Endometrium (tissue), 2 donors: ENCODE measurements around the gene VAT1.
"Not testable (repeated sequence)": the region's sequence is repeated elsewhere in the genome, so short reads cannot be mapped to it uniquely, and the experiment has no call there.

Source experiments
- FAIRE-seq: peaks from 2 replicates; lab custom pipeline; 2012; peaks lifted over from hg19 to GRCh38; lab: Jason Lieb, UNC
- donor health status: control.
- donor health status: control.

The VAT1 gene

DNA sequence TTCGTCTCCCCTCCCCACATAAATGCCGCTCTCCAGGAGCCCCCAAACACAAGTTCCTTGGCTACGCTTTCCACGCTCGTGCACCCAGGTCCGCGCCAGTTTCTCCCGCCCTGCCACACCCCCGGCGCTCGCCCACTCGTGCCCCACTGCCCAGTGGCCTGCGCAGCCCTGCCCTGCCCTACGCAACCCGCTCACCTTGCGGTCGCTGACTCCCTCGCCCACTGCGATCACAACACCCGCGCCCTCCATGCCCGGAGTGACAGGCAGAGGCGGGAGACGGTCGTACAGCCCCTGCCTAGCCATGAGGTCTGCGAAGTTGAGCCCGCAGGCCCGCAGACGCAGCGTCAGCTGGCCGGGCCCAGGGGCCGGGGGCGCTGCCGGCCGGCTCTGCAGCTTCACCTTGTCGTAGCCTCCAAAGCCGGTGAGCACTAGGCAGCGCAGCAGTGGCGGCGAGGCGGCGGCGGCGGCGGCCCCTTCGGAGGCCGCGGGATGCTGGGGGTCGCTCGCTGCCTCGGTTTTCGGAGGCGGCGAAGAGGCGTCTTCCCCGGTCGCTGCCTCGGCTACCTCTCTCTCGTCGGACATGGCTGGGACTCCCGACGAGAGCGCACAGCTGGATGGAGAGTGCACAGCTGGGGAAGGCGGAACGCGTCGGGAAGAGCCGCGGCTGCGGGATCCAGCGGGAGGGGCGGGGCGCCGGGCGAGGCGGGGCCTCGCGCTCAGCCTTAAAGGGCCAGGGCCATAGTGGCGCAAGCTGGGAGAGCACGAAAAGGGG, at the start of gene VAT1:
Gene VAT1 (minus strand): TSS at position 645 of the 772 bp plus-strand sequence. CDS start 63 bp downstream, at position 582.
- no peak for FAIRE-seq

DNA sequence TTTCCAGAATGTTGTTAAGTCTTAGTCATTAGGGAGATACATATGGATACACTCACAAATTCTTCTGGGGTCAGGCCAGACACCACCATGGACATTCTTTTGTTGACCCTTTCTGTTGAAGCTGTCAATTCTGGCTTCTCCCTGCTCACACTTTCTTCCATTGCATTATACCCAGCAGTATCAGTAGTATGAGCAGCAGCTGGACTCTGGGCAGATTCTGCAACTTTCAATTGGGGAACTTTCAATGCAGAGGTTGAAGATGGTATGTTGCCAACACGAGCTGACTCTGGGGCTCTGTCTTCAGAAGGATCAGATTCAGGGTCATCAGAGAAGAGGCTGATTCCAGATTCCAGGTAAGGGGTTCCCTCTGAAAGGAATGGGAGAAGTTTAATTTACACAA, 48.7 kb upstream of the VAT1 start:
- no peak for FAIRE-seq

DNA sequence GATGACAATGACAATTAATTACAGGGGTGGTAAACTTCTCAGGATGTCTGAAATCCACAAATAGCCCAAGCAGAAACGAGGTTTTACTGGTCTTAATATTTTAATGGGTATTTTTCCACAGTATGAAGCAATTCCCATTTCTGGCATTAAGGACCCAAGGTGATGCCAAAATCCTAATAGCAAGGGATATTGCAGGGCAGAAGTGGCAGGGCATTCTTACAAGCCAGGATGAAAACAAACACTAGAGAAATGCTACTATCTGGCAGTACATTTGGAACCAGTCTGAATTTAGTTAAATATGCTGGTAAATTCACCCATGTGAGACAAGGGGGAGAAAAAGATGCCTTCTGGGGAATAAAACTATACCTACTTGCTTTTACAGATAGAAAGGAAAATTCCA, 48.1 kb upstream of the VAT1 start:
- no peak for FAIRE-seq

DNA sequence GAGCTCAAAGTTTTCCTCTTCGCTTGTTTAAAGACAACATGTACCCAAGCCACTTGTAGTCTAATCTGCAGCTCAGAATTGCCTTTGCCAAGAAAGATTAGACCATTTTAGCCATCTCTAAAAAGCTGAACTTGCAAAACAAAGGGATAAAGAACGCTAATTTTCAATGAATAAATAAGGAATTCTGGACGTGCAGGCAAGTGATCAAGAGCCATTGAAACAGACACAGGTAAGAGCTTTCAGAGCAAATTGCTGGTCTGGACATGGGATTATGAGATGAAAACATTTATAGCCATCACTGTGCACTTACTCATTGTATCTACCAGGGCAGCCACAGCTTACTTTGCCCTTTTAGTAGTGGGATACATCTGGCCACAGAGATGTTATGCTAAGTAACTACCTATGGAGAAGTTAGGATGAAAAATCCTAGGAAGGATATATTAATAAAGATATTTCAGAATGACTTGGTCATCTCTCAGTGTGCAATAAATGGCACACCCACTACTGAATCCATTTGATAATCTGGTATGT, 47.2 kb upstream of the VAT1 start:
- no peak for FAIRE-seq

DNA sequence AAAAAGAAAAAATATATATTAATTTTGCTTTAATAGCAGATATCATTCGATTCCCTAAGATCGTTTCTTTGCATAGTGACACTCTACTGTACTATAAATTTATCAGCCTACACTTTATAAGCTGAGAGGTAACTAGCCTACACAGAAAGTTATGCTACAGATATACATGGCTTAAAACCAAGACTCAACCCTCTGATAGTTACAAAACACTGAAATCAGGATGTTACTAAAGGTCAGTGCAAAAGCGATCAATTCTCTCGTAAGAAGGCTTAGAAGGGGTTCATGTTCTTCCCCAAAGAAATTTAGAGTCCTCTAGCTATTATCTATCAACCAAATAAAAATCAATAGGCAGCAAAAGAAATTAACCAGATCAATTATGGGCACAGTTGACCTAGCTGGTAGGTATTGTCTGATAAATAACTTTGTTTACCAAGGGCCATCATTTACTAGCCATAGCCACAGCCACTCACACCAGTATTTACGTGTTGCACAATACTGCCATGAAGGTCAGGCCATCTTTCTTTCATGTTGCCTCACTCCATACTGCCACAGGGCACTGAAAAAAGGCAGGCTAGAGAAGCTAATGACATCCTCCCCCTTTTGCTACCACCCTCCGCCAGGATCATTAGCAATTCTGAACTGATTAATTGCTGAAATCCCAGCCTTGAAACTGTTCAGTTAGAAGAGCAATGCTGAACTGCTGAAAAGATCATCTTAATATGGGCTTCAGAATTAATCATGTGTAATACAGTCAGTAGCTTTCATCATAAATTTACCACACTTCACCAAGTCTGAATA, 46.6 kb upstream of the VAT1 start:
- FAIRE-seq = no peak

DNA sequence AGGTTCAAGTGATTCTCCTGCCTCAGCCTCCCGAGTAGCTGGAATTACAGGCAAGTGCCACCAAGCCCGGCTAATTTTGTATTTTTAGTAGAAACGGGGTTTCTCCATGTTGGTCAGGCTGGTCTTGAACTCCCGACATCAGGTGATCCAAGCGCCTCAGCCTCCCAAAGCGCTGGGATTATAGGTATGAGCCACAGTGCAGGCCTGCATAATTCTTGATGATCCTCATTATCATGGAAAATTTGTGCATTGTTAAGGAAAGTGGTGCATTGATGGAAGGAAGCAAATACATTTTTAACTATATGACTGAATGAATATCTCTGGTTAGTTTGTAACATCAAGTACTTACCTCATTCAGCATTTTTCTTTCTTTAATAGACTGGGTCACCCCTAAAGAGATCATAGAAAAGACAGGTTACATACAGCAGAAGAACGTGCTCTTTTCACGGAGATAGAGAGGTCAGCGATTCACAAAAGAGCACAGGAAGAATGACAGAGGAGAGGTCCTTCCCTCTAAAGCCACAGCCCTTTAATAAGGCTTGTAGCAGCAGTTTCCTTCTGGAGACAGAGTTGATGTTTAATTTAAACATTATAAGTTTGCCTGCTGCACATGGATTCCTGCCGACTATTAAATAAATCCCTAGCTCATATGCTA, 40.9 kb upstream of the VAT1 start:
- FAIRE-seq = no peak

DNA sequence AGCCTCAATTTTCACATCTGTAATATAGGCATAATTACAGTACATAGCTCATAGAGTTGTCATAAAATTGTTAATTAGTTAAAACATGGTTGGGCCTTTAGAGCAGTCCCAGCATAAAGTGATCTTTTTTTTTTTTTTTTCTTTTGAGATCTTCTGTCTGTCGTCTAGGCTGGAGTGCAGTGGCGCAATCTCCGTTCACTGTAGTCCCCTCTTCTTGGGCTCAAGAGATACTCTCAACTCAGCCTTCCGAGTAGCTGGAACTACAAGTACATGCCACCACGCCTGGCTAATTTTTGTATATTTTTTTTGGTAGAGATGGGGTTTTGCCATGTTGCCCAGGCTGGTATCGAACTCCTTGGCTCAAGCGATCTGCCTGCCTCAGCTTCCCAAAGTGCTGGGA, 33.9 kb upstream of the VAT1 start:
- no peak for FAIRE-seq

DNA sequence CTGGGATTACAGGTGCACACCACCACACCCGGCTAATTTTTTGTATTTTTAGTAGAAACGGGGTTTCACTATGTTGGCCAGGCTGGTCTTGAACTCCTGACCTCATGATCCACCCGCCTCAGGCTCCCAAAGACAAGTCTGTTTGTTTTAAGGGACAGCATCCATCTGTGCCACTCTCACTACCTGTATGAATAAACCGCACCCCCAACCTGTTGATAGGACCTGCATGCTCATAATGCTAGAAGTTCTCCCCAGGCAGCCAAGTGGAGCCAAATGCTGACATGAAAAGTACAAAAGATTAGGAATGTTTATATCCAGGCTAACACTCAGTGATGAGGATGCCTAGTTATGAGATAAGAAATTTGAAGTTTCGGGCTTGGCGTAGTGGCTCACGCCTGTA, 30.8 kb upstream of the VAT1 start:
- not testable (repeated sequence) for FAIRE-seq

DNA sequence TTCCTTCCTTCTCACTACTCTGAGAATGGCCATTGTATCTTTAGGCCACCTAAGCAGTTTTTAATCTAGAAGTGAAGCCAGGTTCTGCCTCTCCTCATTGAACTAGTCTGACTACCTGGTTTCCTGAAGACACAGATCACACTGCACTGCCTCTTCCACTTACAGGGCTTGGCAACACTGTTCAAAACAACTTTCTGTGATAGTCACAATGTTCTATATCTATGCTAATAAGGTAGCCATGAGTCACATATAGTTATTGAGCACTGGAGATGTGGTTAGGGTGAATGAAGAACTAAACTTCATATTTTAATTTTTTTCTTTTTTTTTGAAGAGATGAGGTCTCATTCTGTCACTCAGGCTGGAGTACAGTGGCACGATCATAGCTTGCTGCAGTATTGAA, 29.8 kb upstream of the VAT1 start:
- FAIRE-seq = no peak

DNA sequence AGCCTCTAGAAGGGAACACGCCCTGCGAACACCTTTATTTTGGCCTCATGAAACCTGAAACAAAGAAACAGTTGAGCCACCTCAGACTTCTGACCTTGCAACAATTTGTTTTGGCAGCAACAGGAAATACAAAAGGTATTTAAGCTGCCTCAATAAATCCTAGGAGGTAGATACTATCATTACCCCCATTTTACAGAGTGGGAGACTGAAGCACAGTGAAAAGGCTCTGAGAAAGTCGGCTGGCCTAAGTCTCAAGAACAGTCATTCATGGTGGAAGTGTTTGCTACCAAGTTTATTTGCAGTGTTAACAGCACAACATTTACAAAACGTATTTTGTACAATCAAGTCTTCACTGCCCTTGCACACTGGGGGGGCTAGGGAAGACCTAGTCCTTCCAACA, 21.8 kb upstream of the VAT1 start:
- FAIRE-seq = no peak

DNA sequence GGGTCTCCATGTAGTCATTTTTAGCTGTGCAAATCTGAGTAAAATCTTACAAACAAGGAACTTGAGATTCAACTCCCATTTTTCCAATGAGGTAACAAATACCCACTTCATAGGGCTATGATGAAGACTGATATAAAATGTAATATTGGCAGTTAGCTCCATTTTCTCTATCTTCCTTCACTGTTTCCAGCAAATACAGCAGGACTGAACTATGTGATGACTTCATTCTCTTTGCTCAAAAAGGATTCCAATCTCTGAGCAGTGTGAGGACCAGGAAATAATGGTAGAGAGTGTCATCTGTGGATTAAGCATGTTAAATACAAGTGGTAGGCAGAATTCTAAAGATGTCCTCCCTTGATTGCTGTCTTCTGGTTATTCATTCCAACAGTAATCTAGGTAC, 21.1 kb upstream of the VAT1 start:
- no peak for FAIRE-seq

DNA sequence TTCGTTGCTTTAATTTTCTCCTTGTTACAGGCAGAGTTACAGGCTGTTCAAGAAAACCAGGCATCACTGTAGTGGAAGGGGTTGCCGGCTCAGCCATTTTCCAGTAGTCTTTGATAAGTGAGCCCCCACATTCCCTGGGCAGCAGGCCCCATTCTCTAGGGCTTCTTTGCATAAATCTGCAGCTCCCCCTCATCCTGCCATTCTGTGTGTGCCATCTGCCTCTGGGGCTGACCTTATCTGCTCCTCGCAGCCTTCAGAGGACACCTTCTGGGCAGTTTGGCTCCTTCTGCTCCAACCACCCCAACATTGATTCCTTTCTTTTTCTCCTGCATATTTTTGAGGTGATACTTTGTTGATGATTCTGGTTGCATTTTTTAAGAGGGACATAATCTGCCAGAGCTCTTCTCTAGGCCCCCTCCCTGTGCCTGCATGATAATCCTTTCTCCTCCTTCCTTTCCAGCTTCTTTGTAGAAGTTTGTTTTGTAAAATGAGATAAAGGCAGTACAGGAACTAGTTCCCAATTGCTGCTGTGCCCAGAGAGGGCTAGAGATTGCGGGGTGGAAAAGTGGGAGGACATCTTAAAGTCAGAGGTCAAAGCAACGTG, 19.9 kb upstream of the VAT1 start:
- FAIRE-seq = no peak

DNA sequence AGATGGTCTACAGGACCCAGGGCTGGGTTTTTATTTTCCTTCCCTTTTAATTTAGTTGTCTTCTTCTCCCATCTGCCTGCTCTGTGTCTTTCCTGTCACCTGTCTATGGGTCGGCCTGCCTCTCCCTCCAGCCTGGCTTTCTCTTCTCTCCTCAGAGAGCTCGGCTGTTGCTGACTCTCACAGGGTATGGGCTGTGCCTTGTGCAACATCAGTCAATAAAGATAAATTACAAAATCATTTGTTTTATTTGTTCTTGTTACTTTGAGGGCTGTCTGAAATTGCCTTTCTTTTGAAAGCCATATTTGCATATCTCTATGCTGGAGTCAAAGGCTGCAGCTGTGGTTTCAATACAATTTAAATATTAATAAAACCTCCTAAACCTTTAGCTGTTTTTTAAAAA, 18.5 kb upstream of the VAT1 start:
- FAIRE-seq = no peak

DNA sequence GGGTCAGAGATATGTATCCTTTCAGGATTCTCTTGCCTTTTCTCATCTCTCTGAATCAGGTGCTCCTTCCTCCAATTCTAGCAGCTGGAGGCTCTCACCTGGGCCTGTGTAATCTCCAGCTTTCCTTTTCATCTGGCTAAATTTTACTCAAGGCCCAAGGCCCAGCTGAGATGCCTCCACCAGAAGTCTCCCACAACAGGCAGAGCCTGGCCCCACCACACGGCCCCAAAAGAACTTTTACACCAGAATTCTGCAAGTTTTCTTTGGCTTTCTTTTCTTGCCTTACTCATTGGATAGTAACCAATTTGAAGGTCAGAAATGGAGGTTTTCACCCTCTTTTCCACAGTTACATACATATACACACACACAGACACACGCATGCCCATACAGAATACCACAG, 17.5 kb upstream of the VAT1 start:
- no peak for FAIRE-seq

DNA sequence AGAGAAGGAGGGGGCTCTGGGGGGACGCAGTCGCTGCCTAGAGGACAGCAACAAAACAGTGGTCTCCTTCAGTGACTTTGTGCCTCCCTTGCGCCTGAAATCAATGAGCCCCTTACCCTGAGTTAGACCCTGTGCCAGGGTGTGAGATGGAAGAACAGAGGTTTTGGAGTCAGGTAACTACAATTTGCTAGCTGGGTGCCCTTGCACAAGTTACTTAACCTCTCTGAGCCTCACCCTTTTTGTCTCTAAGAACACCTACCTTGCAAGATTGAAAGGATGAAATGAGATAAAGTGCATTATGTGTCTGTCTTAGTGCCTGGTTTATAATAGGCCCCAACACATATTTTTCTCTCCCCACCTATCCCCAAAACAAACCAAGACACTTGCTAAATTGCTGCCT, 12.7 kb upstream of the VAT1 start:
- FAIRE-seq = no peak

DNA sequence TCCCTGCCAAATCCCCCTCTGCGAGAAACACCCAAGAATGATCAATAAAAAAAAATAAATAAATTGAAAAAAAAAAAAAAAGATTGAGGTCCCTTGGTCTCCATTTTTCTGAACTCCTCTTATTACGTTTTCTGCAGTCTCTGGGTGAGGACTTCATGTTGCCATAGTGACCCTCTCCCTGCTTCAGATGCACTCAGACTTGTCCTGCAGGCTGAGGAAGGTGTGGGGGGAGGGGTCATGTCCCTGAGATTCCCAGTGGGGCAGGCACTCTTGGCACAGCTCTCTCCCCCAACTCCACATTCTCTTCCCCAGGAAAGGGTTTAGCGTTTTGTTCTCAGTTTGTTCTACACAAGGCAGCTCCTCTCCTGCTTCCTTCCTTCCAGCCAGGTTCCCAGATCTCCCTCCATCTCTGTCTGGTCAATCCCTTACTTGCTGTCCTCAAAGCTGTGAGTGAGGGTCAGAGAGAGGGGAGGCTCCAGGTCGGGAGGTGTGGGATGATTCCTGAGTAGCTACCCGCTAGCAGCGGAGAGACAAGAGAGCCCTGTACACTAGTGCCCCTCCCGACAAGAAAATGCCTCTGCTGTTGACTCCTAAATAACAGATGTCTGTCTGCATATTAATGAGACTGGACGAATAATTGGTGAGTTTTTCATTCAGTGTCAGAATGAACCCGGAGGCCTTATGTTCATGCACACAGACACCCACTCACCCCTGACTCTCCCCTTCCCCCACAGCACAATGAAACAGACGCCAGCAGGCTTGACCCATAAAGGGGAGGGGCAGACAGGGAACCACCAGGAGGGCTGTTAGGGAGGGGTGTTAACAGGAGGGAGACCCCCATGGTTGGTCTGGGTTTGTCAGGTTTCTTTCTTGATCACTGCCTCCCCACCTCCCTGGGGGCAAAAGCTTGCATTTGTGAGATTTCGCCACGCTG, 12.0 kb upstream of the VAT1 start:
- FAIRE-seq = no peak

DNA sequence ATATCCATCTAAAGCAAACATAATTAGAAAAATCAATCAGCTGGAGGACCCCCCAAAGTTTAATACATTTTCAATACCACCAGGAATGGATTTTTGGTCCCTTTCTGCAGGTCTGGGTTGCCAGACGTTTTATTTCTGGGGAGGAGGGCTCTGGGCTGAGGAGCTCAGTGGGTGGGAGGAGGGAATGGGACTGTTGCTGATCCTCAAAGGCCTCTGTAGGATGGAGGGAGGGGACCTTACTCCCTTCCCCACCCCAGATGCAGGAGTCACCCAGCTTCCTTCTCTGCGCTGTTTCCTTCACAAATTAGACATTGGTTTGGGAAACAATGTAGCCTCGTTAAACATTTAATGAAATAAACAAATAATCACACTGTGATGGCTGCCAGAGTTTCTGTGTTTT, 9.5 kb upstream of the VAT1 start:
- no peak for FAIRE-seq

DNA sequence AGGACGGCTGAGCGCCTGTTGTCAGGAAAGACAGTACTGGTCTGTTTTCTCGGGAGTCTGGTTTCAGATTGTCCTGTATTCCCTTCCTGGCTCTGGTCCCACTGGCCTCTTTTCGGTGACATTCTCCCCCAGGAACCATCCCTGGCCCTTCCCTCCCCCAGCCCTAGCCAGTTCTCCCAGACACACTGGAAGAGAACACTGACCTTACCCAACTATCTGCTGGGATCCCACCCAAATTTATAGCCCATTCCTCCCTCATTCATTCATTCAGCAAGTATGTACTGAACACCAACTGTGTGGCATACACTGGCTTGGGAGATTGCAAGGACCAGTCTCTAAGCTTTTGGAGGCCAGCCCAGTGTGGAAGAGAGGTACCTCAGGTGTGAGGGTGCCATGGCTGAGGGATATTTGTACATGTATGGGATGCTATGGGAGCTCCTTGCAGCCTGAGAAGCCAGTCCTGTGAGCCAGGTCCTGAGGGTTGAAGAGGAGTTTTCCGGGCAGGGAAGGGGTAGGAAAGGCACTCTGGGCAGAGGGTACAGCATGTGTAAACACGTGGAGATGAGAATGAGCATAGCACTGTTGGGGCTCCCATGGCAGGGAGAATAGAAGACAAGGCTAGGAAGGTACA, 8.1 kb upstream of the VAT1 start:
- FAIRE-seq = no peak

DNA sequence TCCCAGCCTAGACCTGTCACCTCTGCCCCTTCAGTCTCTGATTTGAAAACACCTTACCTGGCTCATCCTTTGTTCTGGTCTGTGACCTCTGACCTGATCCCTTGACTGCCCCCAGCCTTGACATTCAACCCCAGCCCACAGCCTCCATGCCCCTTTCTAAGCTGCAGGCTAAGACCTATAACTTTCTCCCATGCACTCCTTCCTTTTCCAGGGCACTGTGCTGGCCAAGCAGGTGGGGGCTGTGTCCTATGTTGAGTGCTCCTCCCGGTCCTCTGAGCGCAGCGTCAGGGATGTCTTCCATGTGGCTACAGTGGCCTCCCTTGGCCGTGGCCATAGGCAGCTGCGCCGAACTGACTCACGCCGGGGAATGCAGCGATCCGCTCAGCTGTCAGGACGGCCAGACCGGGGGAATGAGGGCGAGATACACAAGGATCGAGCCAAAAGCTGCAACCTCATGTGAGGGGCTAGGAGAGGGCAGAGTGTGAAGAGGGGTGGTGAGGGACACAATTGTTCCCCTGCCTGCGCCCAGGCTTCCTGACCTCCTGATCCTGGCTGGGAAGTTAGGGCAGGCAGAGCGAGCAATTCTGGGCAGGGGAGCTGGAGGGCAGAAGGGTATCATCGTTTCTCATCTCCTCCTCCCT, 6.2 kb upstream of the VAT1 start:
- no peak for FAIRE-seq
